ENCODE results near the gene NUB1.
A peak's percentile ranks its signal among the peaks of the same experiment; 100 is the strongest.

Gene NUB1

GRCh38 chr7:151408498-151408838, 66.9 kb downstream of the NUB1 start:
- no peak for DNase-seq

GRCh38 chr7:151408839-151409666, 67.4 kb downstream of the NUB1 start:
- DNase-seq, result no peak

GRCh38 chr7:151409667-151410404, 68.2 kb downstream of the NUB1 start, which contains the start of gene WDR86:
WDR86 (minus strand) TSS chr7:151410038; CDS start chr7:151409589, 449 bp downstream.
- peak; percentile 72 for DNase-seq

GRCh38 chr7:151410405-151411390, 69.1 kb downstream of the NUB1 start:
- peak; percentile 53 for DNase-seq

- no peak for DNase-seq
Measured at GRCh38 chr7:151411551-151411950, 69.9 kb downstream of the NUB1 start.

GRCh38 chr7:151412318-151412717, 70.7 kb downstream of the NUB1 start:
- no peak for DNase-seq

- no peak for DNase-seq
Measured at GRCh38 chr7:151413241-151413640, 71.6 kb downstream of the NUB1 start.

GRCh38 chr7:151415375-151416105, 73.9 kb downstream of the NUB1 start:
- DNase-seq, result no peak

GRCh38 chr7:151416112-151416940, 74.7 kb downstream of the NUB1 start:
- no peak for DNase-seq

GRCh38 chr7:151416941-151417315, 75.3 kb downstream of the NUB1 start:
- no peak for DNase-seq

- peak; percentile 19 for DNase-seq
Measured at GRCh38 chr7:151420144-151420543, 78.5 kb downstream of the NUB1 start.

- no peak for DNase-seq
Measured at GRCh38 chr7:151422212-151422611, 80.6 kb downstream of the NUB1 start.

GRCh38 chr7:151423226-151423625, 81.6 kb downstream of the NUB1 start:
- DNase-seq, result no peak

GRCh38 chr7:151423936-151424335, 82.3 kb downstream of the NUB1 start:
- DNase-seq, result no peak

GRCh38 chr7:151424799-151425198, 83.2 kb downstream of the NUB1 start:
- no peak for DNase-seq

- peak; percentile 22 for DNase-seq
Measured at GRCh38 chr7:151425670-151426440, 84.2 kb downstream of the NUB1 start.

- DNase-seq, result peak; percentile 78
Measured at GRCh38 chr7:151426441-151426903, 84.9 kb downstream of the NUB1 start.

GRCh38 chr7:151426904-151427704, 85.5 kb downstream of the NUB1 start:
- peak; percentile 17 for DNase-seq

GRCh38 chr7:151427705-151428377, 86.2 kb downstream of the NUB1 start:
- DNase-seq, result no peak

All from right hindlimb (tissue), 1 donor.